ENCODE measurements around the gene SASH1.
"Not testable (repeated sequence)": the region's sequence is repeated elsewhere in the genome, so short reads cannot be mapped to it uniquely, and the experiment has no call there.

Gene SASH1

DNA sequence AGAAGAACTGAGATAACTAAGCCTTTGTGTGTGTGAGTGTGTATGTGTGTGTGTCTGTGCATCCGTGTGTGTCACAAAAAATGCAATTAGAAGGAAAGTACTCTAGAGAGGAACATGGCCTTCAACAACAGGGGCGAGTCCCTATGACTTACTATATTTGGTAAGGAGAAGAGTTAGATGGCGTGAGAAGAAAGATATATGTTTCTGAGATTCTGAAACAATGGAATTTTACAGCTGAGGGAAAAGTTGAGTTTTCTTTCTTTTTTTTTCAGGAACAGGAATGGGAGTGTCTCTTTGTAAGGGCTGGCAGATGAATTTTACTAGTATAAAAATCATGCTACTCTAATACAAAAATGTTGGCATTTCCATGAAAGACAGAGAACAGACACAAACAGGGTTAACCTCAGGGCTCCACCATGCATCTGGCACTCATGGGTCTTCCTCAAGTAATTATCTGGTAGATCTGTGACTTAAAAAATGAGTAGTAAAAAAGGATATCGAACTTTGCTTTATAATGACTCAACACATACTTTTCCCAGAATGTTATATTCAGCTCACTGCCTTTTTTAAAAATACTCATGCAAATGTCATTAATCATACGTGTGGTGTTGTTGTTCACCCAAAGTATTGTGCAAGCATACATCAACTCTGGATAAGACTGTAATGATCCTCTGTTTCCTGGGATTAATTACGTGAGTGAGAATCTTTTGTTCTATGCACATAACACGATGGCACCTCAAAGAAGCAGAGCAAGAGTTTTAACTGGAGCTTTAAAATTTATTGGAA is 12.8 kb upstream of the SASH1 start:
- DNase-seq, result no peak

- DNase-seq, result no peak
These were observed 10.6 kb upstream of the SASH1 start for GRCh38 chr6:148332088-148332487.

DNA sequence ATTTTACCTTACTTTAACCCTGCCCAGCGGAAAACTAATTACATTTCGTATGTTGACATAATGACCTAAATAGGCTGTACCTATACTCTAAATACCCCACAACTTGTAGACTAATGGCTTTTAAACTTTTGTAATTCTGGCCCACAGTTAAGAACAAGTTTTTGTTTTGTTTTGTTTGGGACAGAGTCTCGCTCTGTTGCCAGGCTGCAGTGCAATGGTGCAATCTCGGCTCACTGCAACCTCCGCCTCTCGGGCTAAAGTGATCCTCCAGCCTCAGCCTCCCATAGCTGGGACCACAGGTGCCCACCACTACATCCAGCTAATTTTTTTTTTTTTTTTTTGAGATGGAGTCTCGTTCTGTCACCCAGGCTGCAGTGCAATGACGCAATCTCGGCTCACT is 5.7 kb upstream of the SASH1 start:
- DNase-seq, result no peak

DNA sequence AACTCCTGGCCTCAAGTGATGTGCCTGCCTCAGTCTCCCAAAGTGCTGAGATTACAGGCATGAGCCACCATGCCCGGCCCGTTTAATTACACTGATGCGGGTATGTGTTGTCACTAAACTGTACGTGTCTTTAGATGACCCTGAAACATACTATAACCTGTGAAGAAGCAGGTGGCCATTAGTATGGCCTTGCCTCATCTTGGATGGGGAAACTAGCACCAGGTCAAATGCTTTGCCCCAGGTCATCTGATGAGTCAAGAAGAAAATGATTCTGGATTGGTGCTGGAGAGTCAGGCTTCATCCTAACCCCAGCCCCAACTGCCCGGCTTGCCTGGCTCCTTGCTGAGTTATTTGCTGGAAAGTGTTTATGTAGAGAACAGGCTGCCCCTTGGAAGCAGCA is 2.9 kb upstream of the SASH1 start:
- DNase-seq, result no peak

DNA sequence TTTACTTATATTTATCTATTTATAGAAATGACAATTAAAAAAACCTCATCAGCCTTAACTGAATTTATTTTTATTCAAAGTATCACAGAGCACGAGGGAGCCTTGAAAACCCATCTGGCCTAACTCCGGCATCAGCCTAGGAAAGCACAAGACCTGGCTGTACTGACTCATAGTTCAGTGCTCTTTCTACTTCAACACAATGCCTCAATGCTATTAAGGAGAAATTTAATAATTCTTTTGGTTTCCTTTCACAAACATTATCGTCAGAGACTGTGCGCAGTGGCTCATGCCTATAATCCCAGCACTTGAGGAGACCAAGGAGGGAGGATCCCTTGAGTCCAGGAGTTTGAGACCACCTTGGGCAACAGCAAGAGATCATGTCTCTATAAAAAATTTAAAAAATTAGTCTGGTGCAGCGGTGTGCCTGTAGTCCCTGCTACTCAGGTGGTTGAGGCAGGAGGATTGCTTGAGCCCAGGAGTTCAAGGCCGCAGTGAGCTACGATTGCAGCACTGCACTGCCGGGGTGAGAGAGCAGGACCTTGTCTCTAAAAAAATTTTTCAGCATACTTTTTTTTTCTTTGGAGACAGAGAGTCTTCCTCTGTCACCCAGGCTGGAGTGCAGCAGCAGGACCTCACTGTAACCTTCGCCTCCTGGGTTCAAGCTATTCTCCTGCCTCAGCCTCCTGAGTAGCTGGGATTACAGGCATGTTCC is 1.9 kb upstream of the SASH1 start:
- no peak for DNase-seq

GRCh38 chr6:148342100-148342349 is 613 bp upstream of the SASH1 start:
- DNase-seq, result no peak

DNA sequence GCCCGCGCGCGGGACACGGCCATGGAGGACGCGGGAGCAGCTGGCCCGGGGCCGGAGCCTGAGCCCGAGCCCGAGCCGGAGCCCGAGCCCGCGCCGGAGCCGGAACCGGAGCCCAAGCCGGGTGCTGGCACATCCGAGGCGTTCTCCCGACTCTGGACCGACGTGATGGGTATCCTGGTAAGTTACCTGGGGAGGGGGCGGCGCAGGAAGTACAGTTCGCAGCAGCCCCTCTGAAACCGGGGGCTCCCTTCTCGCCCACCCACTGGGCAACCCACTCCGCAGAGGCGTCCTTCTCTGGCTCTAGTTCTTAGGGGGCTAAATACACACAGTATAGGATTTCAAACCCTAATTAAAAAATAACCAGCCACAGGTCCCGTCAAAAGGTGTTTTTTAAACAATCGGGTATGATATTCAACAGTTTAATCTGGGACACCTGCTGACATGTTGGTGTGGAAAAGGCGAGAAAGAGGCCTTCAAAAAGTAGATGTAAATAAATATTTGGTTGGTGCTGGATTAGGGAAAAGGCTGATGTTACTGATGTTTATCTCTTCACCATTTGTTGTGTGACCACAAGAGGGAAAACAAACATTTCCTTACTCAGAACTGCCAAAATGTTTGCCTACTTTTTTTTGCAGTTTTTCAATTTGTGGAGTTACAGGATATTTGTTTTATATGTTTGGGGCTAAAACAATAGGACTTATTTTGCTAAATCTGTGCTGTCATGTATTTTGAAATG is 577 bp downstream of the SASH1 start:
- no peak for DNase-seq

GRCh38 chr6:148345176-148345575 is 2.5 kb downstream of the SASH1 start:
- no peak for DNase-seq

- DNase-seq, result no peak
These were observed 2.9 kb downstream of the SASH1 start for GRCh38 chr6:148345578-148345977.

GRCh38 chr6:148346681-148347440 is 4.2 kb downstream of the SASH1 start:
- DNase-seq, result no peak

- no peak for DNase-seq
These were observed 4.9 kb downstream of the SASH1 start for GRCh38 chr6:148347441-148348054.

DNA sequence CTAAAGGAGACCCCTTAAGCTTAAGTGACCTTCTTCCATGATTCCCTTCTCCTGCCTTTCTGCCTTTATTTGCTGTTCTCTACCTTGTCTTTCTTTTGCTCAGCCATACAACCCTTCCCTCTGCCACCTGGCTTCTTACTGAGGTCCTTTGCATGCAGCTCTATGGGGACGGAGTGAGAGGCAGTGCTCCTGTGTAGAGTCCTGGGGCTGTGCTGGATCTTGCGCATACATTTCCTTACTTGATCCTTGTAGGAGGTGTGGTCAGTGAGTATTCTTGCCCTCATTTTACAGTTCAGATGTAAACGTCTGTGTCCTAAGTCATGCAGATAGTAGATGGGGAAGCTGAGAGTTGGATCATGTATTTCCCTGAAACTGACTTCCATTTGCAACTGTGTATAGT is 5.7 kb downstream of the SASH1 start:
- no peak for DNase-seq

GRCh38 chr6:148348778-148349177 is 6.1 kb downstream of the SASH1 start:
- no peak for DNase-seq

DNA sequence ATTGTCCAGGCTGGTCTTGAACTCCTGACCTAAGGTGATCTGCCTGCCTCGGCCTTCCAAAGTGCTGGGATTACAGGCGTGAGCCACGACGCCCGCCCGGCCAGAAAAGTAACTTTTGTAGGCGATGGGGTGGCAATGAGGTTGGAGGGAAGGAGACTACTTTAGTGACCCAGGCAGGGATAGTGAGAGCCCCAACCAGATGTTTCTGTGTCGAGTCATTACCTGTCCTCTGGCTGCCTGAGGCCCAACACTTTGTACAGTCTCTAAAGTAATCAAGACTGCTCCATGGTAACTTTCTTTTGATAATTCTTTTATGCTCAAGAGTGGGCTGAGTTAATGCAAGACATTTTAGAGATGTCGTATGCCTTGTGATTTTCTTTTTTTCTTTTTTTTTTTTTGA is 6.8 kb downstream of the SASH1 start:
- no peak for DNase-seq

- DNase-seq, result peak; percentile 27 to 50
These were observed 8.7 kb downstream of the SASH1 start for GRCh38 chr6:148351309-148351708.

- DNase-seq, result not testable (repeated sequence)
These were observed 9.8 kb downstream of the SASH1 start for GRCh38 chr6:148352421-148352820.

DNA sequence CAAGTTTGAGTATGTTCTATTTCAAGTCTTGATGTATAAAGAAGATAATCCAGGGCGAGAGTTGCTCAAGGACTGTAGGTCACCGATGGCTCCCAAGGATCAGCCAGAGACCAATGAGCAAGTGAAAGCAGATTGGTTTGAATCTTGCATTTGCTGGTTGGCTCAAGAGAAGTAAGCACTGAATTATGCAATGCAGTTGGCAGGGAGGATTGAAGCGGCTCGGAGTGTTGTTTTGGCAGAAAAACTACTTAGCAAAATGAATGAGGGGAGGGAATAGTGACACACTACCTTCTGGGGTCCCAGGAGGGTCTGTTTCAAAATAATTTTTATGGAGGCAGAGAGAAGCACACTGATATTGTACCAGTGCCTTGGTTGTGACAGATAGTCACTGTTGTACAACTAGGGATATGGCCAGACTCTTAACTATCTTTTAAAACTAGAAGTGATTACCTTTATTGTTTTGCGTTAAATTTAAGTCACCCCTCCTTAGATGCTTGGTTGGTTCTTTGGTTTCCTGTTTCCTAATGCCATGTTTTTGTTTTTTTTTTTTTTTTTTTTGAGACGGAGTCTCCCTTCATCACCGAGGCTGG is 15.7 kb downstream of the SASH1 start:
- DNase-seq, result peak; percentile 8 to 29

GRCh38 chr6:148359228-148359627 is 16.6 kb downstream of the SASH1 start:
- no peak for DNase-seq

- peak; percentile 90 to 93 for DNase-seq
These were observed 21.6 kb downstream of the SASH1 start for GRCh38 chr6:148364056-148364824.

DNA sequence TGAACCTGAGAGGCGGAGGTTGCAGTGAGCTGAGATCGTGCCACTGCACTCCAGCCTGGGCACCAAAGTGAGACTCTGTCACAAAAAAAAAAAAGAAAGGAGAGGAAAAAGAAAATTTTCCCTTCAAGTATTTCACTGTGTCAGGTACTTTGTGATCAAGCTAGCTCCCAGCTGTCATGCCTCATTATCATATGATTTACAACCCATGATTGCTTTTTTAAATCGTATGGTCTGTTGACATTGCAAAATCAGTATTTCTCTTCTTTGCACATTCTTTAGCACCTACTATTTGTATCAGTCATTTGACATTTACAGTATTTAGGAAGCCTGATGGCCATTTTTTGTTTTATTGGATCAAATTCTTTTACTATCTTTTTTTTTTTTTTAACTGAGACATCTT is 22.4 kb downstream of the SASH1 start:
- DNase-seq, result peak; percentile 20 to 40

- DNase-seq, result peak; percentile 5 to 14
These were observed 24.9 kb downstream of the SASH1 start for GRCh38 chr6:148367411-148368024.

All from inflammatory macrophage (primary cell).